HepG2 (cell line): ENCODE measurements around the gene POLQ. TPM values are rescaled to one million over a fixed set of nuclear protein-coding genes. Genes with fewer than 3 reads are reported as not detected.

Source experiments
- ATAC-seq: fragments of 200-7000 bp; cut with Tn5 transposase; 3 replicates; pipeline ENCODE4 v1.9.1; 2020; ENCODE audit warnings: mild to moderate bottlenecking, moderate library complexity
- BruUV-seq: library from RNA; stranded (reverse); fragments of 400-500 nt; replicated peaks from 2 replicates; lab custom pipeline; 2021; lab: Mats Ljungman, UMichigan
- CTCF ChIA-PET: fragments of 300-600 bp; formaldehyde crosslinking; extraction: SDS; loops from one replicate; lab custom pipeline; 2021; ENCODE audit warnings: low total read pairs, inconsistent platforms, low intra/inter-chr PET ratio; lab: Yijun Ruan, JAX
- POLR2A ChIA-PET: fragments of 350-600 bp; sonication (Branson Sonifier 250); formaldehyde crosslinking; loops from one replicate; lab custom pipeline; 2020; ENCODE audit warnings: antibody characterized with exemption, inconsistent platforms; lab: Yijun Ruan, JAX
- DNase-seq: peaks from one replicate; pipeline ENCODE4 v3.0.0-alpha.2; 2015; ENCODE audit warnings: low spot score
- FAIRE-seq: peaks from 3 replicates; lab custom pipeline; 2011; peaks lifted over from hg19 to GRCh38; lab: Jason Lieb, UNC
- H2AFZ ChIP-seq: one replicate; pipeline ENCODE4 v1.6.1; 2011; ENCODE audit warnings: low read length, inconsistent platforms
- H3K27ac ChIP-seq: fragments of 300-600 bp; 3 replicates; pipeline ENCODE4 v1.8.0; 2011; ENCODE audit warnings: mixed run types, mild to moderate bottlenecking, mixed read lengths, low read length, inconsistent platforms; ENCODE audit not compliant: insufficient read depth; ENCODE audit errors: extremely low read length
- H3K27me3 ChIP-seq, 2 experiments: fragments of 200-600 bp in 1 of 2; 2 replicates in 1 of 2; 3 replicates in 1 of 2; pipeline versions ENCODE4 v1.6.0 to v1.8.0; 2011; ENCODE audit warnings: low read length in 2 of 2, mild to moderate bottlenecking in 2 of 2, moderate library complexity in 2 of 2, inconsistent platforms in 1 of 2; ENCODE audit not compliant: insufficient read depth in 2 of 2, control insufficient read depth in 1 of 2
- H3K36me3 ChIP-seq, 2 experiments: fragments of 200-600 bp in 1 of 2; replicated peaks in 1 of 2; 2 replicates in 1 of 2; 3 replicates in 1 of 2; pipeline versions ENCODE4 v1.5.1 to v1.8.0; 2011; ENCODE audit warnings: low read length in 2 of 2, inconsistent platforms in 1 of 2; ENCODE audit not compliant: insufficient read depth in 2 of 2, control insufficient read depth in 1 of 2
- H3K4me1 ChIP-seq: 2 replicates; pipeline ENCODE4 v1.5.1; 2012; ENCODE audit warnings: low read length, inconsistent platforms; ENCODE audit not compliant: insufficient read depth
- H3K4me2 ChIP-seq: 2 replicates; pipeline ENCODE4 v1.6.0; 2011; ENCODE audit warnings: low read depth, low read length, inconsistent platforms
- H3K4me3 ChIP-seq, 3 experiments: fragments of 200-600 bp in 1 of 3; sonication (generic), shearing (Covaris generic) in 1 of 3; replicated peaks in 1 of 3; 2 replicates each; pipeline ENCODE4 v1.5.1; 2011 to 2016; ENCODE audit warnings: low read length in 3 of 3, inconsistent platforms in 2 of 3, low read depth in 2 of 3, mild to moderate bottlenecking in 2 of 3, control low read depth in 1 of 3, mixed read lengths in 1 of 3; ENCODE audit not compliant: insufficient read depth in 1 of 3
- H3K79me2 ChIP-seq: one replicate; pipeline ENCODE4 v1.6.1; 2011; ENCODE audit warnings: low read length, inconsistent platforms; ENCODE audit not compliant: insufficient read depth
- H3K9ac ChIP-seq: 2 replicates; pipeline ENCODE4 v1.6.0; 2011; ENCODE audit warnings: mild to moderate bottlenecking, low read depth, low read length, inconsistent platforms; ENCODE audit not compliant: insufficient read depth
- H3K9me3 ChIP-seq: 2 replicates; pipeline ENCODE4 v1.5.1; 2012; ENCODE audit warnings: mild to moderate bottlenecking, low read length
- H4K20me1 ChIP-seq: 2 replicates; pipeline ENCODE4 v1.6.0; 2011; ENCODE audit warnings: inconsistent platforms, mild to moderate bottlenecking, low read length, moderate library complexity; ENCODE audit not compliant: insufficient read depth
- GATA4 ChIP-seq: sonication (generic); IDR thresholded peaks from 2 replicates; pipeline ENCODE4 v1.6.1; 2016; ENCODE audit warnings: antibody characterized with exemption, low read depth, borderline replicate concordance
- WGBS: methylation state at CpG from one replicate; pipeline ENCODE4 v1.1.6; 2017; ENCODE audit warnings: low lambda C conversion rate; 5-methylcytosine and 5-hydroxymethylcytosine counted together
- in situ Hi-C: cut with HindIII; loops from 2 replicates; pipeline ENCODE4 v1.10.0; 2017; ENCODE audit warnings: low pct_unique_long_range_greater_than_20kb; ENCODE audit not compliant: extremely low pct_ligation_motif_present
- intact Hi-C: fragments of 100-400 bp; cut with micrococcal nuclease; formaldehyde crosslinking; loops from one replicate; pipeline ENCODE4 v1.10.0; 2022; ENCODE audit not compliant: unreplicated experiment
- polyA plus RNA-seq, 8 experiments: library from polyadenylated mRNA; depleted of rRNA in 3 of 8; stranded (reverse) in 7 of 8; unstranded in 1 of 8; fragments of >200 nt; fragmentation: Illumina TruSeq in 4 of 8; extraction: Trizol in 4 of 8; gene quantifications; 2 replicates each; pipeline versions ENCODE4 v1.2.1 to v1.2.3, GENCODE V29; 2011 to 2016; ENCODE audit warnings: low read depth in 4 of 8, missing spikeins in 1 of 8, mixed read lengths in 1 of 8; ENCODE audit not compliant: insufficient read depth in 1 of 8
- total RNA-seq, 5 experiments: library from RNA; depleted of rRNA; stranded (reverse); fragments of >200 nt; fragmentation: Illumina TruSeq; extraction: Trizol; gene quantifications; 2 replicates each; pipeline ENCODE4 v1.2.3, GENCODE V29; 2016; ENCODE audit warnings: low read depth in 1 of 5
- TF ChIP-seq, protein P1 (sequence below), 2 experiments: fragments of 450-650 bp in 1 of 2; sonication (generic) in 1 of 2; formaldehyde crosslinking in 1 of 2; IDR thresholded peaks; 2 replicates each; pipeline versions ENCODE4 v1.6.1 to v1.8.0; 2016 to 2022; ENCODE audit warnings: antibody characterized with exemption in 1 of 2, mild to moderate bottlenecking in 1 of 2, missing genetic modification reagents in 1 of 2

Gene POLQ
- total and polyA plus RNA-seq, 2 of the 13 experiments (the other 11 are each of a cell fraction or from before 2014, with no cell fraction given) = 2.5 to 18.6 TPM

DNA sequence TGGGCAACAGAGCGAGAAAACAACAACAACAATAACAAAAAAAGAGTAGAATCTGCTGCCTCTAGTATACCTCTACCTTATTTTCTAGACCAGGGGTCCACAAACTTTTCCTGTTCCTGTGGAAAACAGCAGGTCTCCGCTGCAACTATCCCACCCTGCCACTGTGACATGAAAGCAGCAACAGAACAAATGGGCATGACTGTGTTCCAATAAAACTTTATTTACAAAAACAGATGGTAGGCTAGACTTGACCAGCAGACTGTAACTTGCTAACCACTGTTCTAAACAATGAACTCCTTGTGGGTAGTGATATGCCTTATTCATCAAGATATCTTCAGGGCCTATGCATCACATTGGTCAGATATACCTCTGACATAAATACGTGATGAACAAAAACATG lies 25.3 kb downstream of the POLQ start:
- WGBS = 99% methylated on average over 3 of the region's 3 CpGs
- H2AFZ ChIP-seq = no peak overlapping the region
- no peaks in the 10 kb centered on the region for H3K9me3 ChIP-seq
- H3K36me3 ChIP-seq = peaks cover 3 to 20% of the 10 kb centered on the region in 2 experiments; a peak in 2 of 5 replicates
- no peaks in the 10 kb centered on the region for H4K20me1 ChIP-seq
- TF ChIP-seq, protein P1, sequence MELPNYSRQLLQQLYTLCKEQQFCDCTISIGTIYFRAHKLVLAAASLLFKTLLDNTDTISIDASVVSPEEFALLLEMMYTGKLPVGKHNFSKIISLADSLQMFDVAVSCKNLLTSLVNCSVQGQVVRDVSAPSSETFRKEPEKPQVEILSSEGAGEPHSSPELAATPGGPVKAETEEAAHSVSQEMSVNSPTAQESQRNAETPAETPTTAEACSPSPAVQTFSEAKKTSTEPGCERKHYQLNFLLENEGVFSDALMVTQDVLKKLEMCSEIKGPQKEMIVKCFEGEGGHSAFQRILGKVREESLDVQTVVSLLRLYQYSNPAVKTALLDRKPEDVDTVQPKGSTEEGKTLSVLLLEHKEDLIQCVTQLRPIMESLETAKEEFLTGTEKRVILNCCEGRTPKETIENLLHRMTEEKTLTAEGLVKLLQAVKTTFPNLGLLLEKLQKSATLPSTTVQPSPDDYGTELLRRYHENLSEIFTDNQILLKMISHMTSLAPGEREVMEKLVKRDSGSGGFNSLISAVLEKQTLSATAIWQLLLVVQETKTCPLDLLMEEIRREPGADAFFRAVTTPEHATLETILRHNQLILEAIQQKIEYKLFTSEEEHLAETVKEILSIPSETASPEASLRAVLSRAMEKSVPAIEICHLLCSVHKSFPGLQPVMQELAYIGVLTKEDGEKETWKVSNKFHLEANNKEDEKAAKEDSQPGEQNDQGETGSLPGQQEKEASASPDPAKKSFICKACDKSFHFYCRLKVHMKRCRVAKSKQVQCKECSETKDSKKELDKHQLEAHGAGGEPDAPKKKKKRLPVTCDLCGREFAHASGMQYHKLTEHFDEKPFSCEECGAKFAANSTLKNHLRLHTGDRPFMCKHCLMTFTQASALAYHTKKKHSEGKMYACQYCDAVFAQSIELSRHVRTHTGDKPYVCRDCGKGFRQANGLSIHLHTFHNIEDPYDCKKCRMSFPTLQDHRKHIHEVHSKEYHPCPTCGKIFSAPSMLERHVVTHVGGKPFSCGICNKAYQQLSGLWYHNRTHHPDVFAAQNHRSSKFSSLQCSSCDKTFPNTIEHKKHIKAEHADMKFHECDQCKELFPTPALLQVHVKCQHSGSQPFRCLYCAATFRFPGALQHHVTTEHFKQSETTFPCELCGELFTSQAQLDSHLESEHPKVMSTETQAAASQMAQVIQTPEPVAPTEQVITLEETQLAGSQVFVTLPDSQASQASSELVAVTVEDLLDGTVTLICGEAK (IDR thresholded peaks at IDR 0.05) = no peak
- TF ChIP-seq, protein P1 (CRISPR knock-in tag; IDR thresholded peaks at IDR 0.05) = peak; percentile 89
- no peak for TF ChIP-seq GATA4
- in situ Hi-C loops = no loop called here
- ATAC-seq = no peak
- no peak for DNase-seq
- H3K4me3 ChIP-seq = no peak overlapping the region
- H3K4me2 ChIP-seq = no peak overlapping the region
- H3K4me1 ChIP-seq = no peaks in the 10 kb centered on the region
- ChIA-PET CTCF (no interaction called here), POLR2A (no interaction called here)
- H3K9ac ChIP-seq = no peak overlapping the region
- H3K27me3 ChIP-seq = no peaks in the 10 kb centered on the region
- FAIRE-seq = no peak
- intact Hi-C loops = no loop called here
- H3K27ac ChIP-seq = no peak overlapping the region
- no TSS peak for BruUV-seq
- H3K79me2 ChIP-seq = no peaks in the 10 kb centered on the region
